Activated B cell treated with CpG ODN at 0.5 μM for 24 hours (primary cell): ENCODE measurements around the gene GABBR2. TPM values are rescaled to one million over a fixed set of nuclear protein-coding genes. Genes with fewer than 3 reads are reported as not detected.

Experiments
- ATAC-seq: fragments of 200-7000 bp; cut with Tn5 transposase; one replicate; pipeline ENCODE4 v1.10.0; 2021; ENCODE audit warnings: low read depth, mild to moderate bottlenecking, moderate library complexity
- CTCF ChIA-PET: fragments of 350-600 bp; sonication (Branson Sonifier 250); formaldehyde crosslinking; loops from one replicate; lab custom pipeline; 2021; ENCODE audit warnings: antibody characterized with exemption; lab: Charles Lee
- POLR2A ChIA-PET: fragments of 350-600 bp; sonication (Branson Sonifier 250); formaldehyde crosslinking; loops from one replicate; lab custom pipeline; 2021; ENCODE audit warnings: antibody characterized with exemption; lab: Charles Lee
- DNase-seq: peaks from one replicate; pipeline ENCODE4 v3.0.0; 2022
- H3K27ac Mint-ChIP-seq: one replicate; pipeline ENCODE4 v1.8.0; 2020; ENCODE audit warnings: mixed read lengths
- H3K27me3 Mint-ChIP-seq: one replicate; pipeline ENCODE4 v1.8.0; 2021; ENCODE audit warnings: mixed read lengths
- H3K36me3 Mint-ChIP-seq: one replicate; pipeline ENCODE4 v1.8.0; 2021; ENCODE audit warnings: low read depth, mixed read lengths
- H3K4me1 Mint-ChIP-seq: one replicate; pipeline ENCODE4 v1.8.0; 2021; ENCODE audit warnings: mixed read lengths
- H3K4me3 Mint-ChIP-seq: one replicate; pipeline ENCODE4 v1.8.0; 2020; ENCODE audit warnings: mild to moderate bottlenecking, mixed read lengths
- H3K9me3 Mint-ChIP-seq: one replicate; pipeline ENCODE4 v1.8.0; 2020; ENCODE audit warnings: mixed read lengths
- CTCF ChIP-seq: fragments of 200-600 bp; IDR thresholded peaks from one replicate; pipeline ENCODE4 v1.8.0; 2022; ENCODE audit warnings: antibody characterized with exemption, mild to moderate bottlenecking
- intact Hi-C: fragments of 100-400 bp; cut with micrococcal nuclease; formaldehyde crosslinking; loops from one replicate; pipeline ENCODE4 v1.15.1; 2024
- total RNA-seq: library from RNA; stranded (reverse); gene quantifications from 2 replicates; pipeline ENCODE4 v1.2.3, GENCODE V29; 2022

Gene GABBR2
- total RNA-seq, 1 donor from 2014 or later: not detected

- Mint-ChIP-seq H3K27me3 (no peaks in the 10 kb centered on the region), H3K4me1 (peaks cover 2% of the 10 kb centered on the region), H3K36me3 (no peaks in the 10 kb centered on the region), H3K9me3 (no peaks in the 10 kb centered on the region), H3K4me3 (no peak overlapping the region), H3K27ac (no peak overlapping the region)
- ChIA-PET POLR2A (interaction anchor here (0.9 to 1.0 kb wide), 2 partner anchors 94 to 460 kb away, joined by 3 read pairs; no protein-coding TSS in a partner anchor), CTCF (interaction anchor here (0.6 to 5.4 kb wide), 11 partner anchors 15 to 684 kb away, joined by 3 to 76 read pairs (median 3); no protein-coding TSS in a partner anchor)
- peak; percentile 61 for DNase-seq
- no peak for TF ChIP-seq CTCF
- peak; percentile 95 for ATAC-seq
- intact Hi-C loops: loop anchor here (1.0 to 5.0 kb wide), 4 partner anchors 241 to 476 kb away; partner anchors contain the start of gene GABBR2
Observed at GRCh38 chr9:98315551-98316060, 393.1 kb downstream of the GABBR2 start.

- no peak overlapping the region for H3K27ac Mint-ChIP-seq
- peaks cover 2% of the 10 kb centered on the region for H3K4me1 Mint-ChIP-seq
- intact Hi-C loops: loop anchor here (1.0 to 5.0 kb wide), 4 partner anchors 241 to 476 kb away; partner anchors contain the start of gene GABBR2
- ATAC-seq (no peak), DNase-seq (no peak)
- no peak overlapping the region for H3K4me3 Mint-ChIP-seq
- TF ChIP-seq CTCF: no peak
- H3K9me3 Mint-ChIP-seq: no peaks in the 10 kb centered on the region
- CTCF ChIA-PET: interaction anchor here (0.9 to 5.4 kb wide), 5 partner anchors 15 to 685 kb away, joined by 3 to 76 read pairs (median 3); no protein-coding TSS in a partner anchor
- no peaks in the 10 kb centered on the region for H3K36me3 Mint-ChIP-seq
- no peaks in the 10 kb centered on the region for H3K27me3 Mint-ChIP-seq
- POLR2A ChIA-PET: interaction anchor here (1.0 kb wide), 1 partner anchor 461 kb away, joined by 3 read pairs; no protein-coding TSS in a partner anchor
Observed at GRCh38 chr9:98315067-98315453, 393.7 kb downstream of the GABBR2 start.

DNA sequence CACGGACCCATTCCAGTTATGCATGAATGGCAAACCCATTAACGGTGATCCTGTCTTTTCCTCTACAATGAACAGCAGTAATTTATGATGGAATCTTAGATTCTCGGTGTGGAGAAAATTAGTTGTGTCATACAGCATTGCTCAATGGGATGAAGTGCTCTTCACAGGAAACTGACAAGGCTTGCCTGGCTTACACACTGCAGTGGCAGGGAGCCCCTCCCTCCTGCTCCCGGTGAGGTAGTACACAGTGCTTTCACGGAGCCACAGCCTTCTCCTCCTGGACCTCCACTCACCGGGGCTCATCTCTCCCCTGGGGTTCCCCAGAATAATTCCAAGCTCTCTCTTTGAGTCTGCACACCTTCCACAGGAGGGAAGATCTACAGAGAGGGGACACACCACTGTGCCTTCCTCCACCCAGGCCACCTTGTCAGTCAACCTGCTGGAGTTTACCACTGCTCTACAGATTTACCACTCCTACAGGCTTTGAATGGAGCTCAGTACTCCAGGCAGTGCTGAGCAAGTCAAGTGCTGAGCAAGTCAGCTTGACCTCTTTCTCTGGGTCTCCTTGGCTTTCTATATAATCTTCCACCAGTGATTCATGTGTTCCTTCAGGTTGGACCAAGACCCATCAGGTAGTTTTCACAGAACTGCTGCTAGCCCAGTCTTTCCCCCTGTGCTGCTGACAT lies 394.2 kb downstream of the GABBR2 start:
- peaks cover 2% of the 10 kb centered on the region for H3K4me1 Mint-ChIP-seq
- H3K4me3 Mint-ChIP-seq: no peak overlapping the region
- no peaks in the 10 kb centered on the region for H3K27me3 Mint-ChIP-seq
- CTCF ChIA-PET: interaction anchor here (1.0 to 5.4 kb wide), 3 partner anchors 14 to 578 kb away, joined by 3 to 76 read pairs (median 3); no protein-coding TSS in a partner anchor
- no peaks in the 10 kb centered on the region for H3K36me3 Mint-ChIP-seq
- POLR2A ChIA-PET: no interaction called here
- ATAC-seq (no peak), DNase-seq (no peak)
- H3K27ac Mint-ChIP-seq: no peak overlapping the region
- H3K9me3 Mint-ChIP-seq: no peaks in the 10 kb centered on the region
- intact Hi-C loops: loop anchor here (1.0 to 5.0 kb wide), 4 partner anchors 240 to 477 kb away; partner anchors contain the start of gene GABBR2
- TF ChIP-seq CTCF: no peak

DNA sequence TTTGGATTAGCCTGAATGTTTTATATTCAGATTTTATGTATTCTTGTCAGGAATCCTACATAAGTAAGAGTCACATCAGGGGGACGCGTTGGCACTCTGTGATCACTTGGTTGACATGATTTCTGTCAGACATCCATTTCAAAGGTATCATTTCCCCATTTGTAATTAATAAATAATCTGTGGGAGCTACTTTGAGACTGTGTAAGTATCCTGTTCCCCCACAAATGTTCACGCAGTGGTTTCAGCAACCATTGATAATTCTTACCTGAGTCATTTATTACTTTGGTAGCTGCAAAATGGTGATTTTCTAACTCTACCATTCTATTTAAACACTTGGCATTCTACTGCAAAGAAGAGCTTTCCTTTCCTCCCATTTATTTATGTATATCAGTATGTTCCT lies 396.4 kb downstream of the GABBR2 start:
- CTCF ChIA-PET: interaction anchor here (5.4 kb wide), 1 partner anchor 464 kb away, joined by 76 read pairs; no protein-coding TSS in a partner anchor

More for the DNA sequence above, 396.4 kb downstream of the GABBR2 start:
- DNase-seq (no peak), ATAC-seq (no peak)
- intact Hi-C loops: no loop called here
- Mint-ChIP-seq H3K36me3 (no peaks in the 10 kb centered on the region), H3K9me3 (no peaks in the 10 kb centered on the region), H3K27me3 (peaks cover 4% of the 10 kb centered on the region), H3K4me3 (no peak overlapping the region), H3K27ac (no peak overlapping the region), H3K4me1 (peaks cover 2% of the 10 kb centered on the region)
- POLR2A ChIA-PET: no interaction called here
- TF ChIP-seq CTCF: no peak
